Measurements from ENCODE around the gene DGLUCY. TPM values are rescaled to one million over a fixed set of nuclear protein-coding genes. Genes with fewer than 3 reads are reported as not detected.

DGLUCY gene
- total and polyA plus RNA-seq, 2 experiments from 2014 or later: 44.8 to 51.3 TPM

- Histone ChIP-seq H3K4me3 (no peak overlapping the region), H3K27ac (no peak overlapping the region), H3K79me2 (no peaks in the 10 kb centered on the region), H3K9me2 (replicated peaks; ENCODE audit: insufficient read depth) (no peaks in the 10 kb centered on the region), H3K27me3 (no peaks in the 10 kb centered on the region), H2AFZ (no peak overlapping the region), H3K9me3 (ENCODE audit: low read depth) (no peaks in the 10 kb centered on the region), H3K4me2 (no peak overlapping the region), H3K4me1 (ENCODE audit: insufficient read depth) (no peaks in the 10 kb centered on the region), H4K20me1 (ENCODE audit: insufficient read depth, poor library complexity, severe bottlenecking) (no peaks in the 10 kb centered on the region), H3K36me3 (replicated peaks; ENCODE audit: insufficient read depth, low read depth) (no peaks in the 10 kb centered on the region)
- 91% methylated on average over 4 of the region's 4 CpGs for WGBS (ENCODE audit: low lambda C conversion rate, missing lambda C conversion rate)
- no peak for TF ChIP-seq EZH2 (IDR thresholded peaks at IDR 0.05; ENCODE audit: borderline replicate concordance)
- no peak for TF ChIP-seq CTCF (IDR thresholded peaks at IDR 0.05; ENCODE audit: poor library complexity)
- no peak for TF ChIP-seq EZH2phosphoT487 (IDR thresholded peaks at IDR 0.05; ENCODE audit: low read depth, severe bottlenecking, unreplicated experiment)
- no peak for DNase-seq (ENCODE audit: low spot score)
Measured at GRCh38 chr14:91218014-91218413, 104.1 kb downstream of the DGLUCY start.

GRCh38 chr14:91219517-91220389 is 105.9 kb downstream of the DGLUCY start:
- no peak for DNase-seq (ENCODE audit: low spot score)
- no peaks in the 10 kb centered on the region for H4K20me1 ChIP-seq (ENCODE audit: insufficient read depth, poor library complexity, severe bottlenecking)
- no peaks in the 10 kb centered on the region for H3K27me3 ChIP-seq
- H2AFZ ChIP-seq: no peak overlapping the region
- H3K4me2 ChIP-seq: no peak overlapping the region
- no peaks in the 10 kb centered on the region for H3K9me3 ChIP-seq (ENCODE audit: low read depth)
- TF ChIP-seq CTCF (IDR thresholded peaks at IDR 0.05; ENCODE audit: poor library complexity) (no peak), EZH2 (IDR thresholded peaks at IDR 0.05; ENCODE audit: borderline replicate concordance) (no peak), EZH2phosphoT487 (IDR thresholded peaks at IDR 0.05; ENCODE audit: low read depth, severe bottlenecking, unreplicated experiment) (no peak)
- H3K9me2 ChIP-seq (replicated peaks; ENCODE audit: insufficient read depth): no peaks in the 10 kb centered on the region
- no peak overlapping the region for H3K4me3 ChIP-seq
- H3K4me1 ChIP-seq (ENCODE audit: insufficient read depth): no peaks in the 10 kb centered on the region
- no peak overlapping the region for H3K27ac ChIP-seq
- no peaks in the 10 kb centered on the region for H3K79me2 ChIP-seq
- WGBS (ENCODE audit: low lambda C conversion rate, missing lambda C conversion rate): 72% methylated on average over 13 of the region's 13 CpGs
- H3K36me3 ChIP-seq (replicated peaks; ENCODE audit: insufficient read depth, low read depth): no peaks in the 10 kb centered on the region

- Histone ChIP-seq H3K9me2 (replicated peaks; ENCODE audit: insufficient read depth) (no peaks in the 10 kb centered on the region), H4K20me1 (ENCODE audit: insufficient read depth, poor library complexity, severe bottlenecking) (no peaks in the 10 kb centered on the region), H3K36me3 (replicated peaks; ENCODE audit: insufficient read depth, low read depth) (no peaks in the 10 kb centered on the region), H3K27me3 (no peaks in the 10 kb centered on the region), H3K4me3 (no peak overlapping the region), H2AFZ (no peak overlapping the region), H3K4me1 (ENCODE audit: insufficient read depth) (no peaks in the 10 kb centered on the region), H3K79me2 (no peaks in the 10 kb centered on the region), H3K9me3 (ENCODE audit: low read depth) (no peaks in the 10 kb centered on the region), H3K27ac (no peak overlapping the region), H3K4me2 (no peak overlapping the region)
- 94% methylated on average over 9 of the region's 9 CpGs for WGBS (ENCODE audit: low lambda C conversion rate, missing lambda C conversion rate)
- TF ChIP-seq CTCF (IDR thresholded peaks at IDR 0.05; ENCODE audit: poor library complexity): no peak
- no peak for TF ChIP-seq EZH2 (IDR thresholded peaks at IDR 0.05; ENCODE audit: borderline replicate concordance)
- no peak for TF ChIP-seq EZH2phosphoT487 (IDR thresholded peaks at IDR 0.05; ENCODE audit: low read depth, severe bottlenecking, unreplicated experiment)
- no peak for DNase-seq (ENCODE audit: low spot score)
Measured at GRCh38 chr14:91220581-91221000, 106.7 kb downstream of the DGLUCY start.
